Natural killer cell (primary cell): ENCODE data around the gene SMARCE1. TPM values are rescaled to one million over a fixed set of nuclear protein-coding genes. Genes with fewer than 3 reads are reported as not detected.

Experiments
- ATAC-seq, 3 donors: fragments of 150-1000 bp in 2 of 3; fragments of 200-7000 bp in 1 of 3; cut with Tn5 transposase; 1 replicate in 1 of 3; 2 replicates in 2 of 3; pipeline ENCODE4 v1.10.0; 2021; ENCODE audit warnings: mild to moderate bottlenecking in 2 of 3, moderate library complexity in 2 of 3
- DNase-seq, 2 donors: peaks; one replicate each; pipeline versions ENCODE4 v3.0.0 to v3.0.0-alpha.2; 2013 to 2021; ENCODE audit warnings: mixed read lengths in 1 of 2
- H3K27ac ChIP-seq: one replicate; pipeline ENCODE4 v1.5.1; 2013; ENCODE audit warnings: mild to moderate bottlenecking, low read length
- H3K27me3 ChIP-seq: one replicate; pipeline ENCODE4 v1.6.1; 2013; ENCODE audit warnings: low read length; ENCODE audit not compliant: control insufficient read depth, insufficient read depth
- H3K36me3 ChIP-seq: one replicate; pipeline ENCODE4 v1.6.1; 2013; ENCODE audit warnings: low read length; ENCODE audit not compliant: control insufficient read depth, insufficient read depth
- H3K4me1 ChIP-seq: one replicate; pipeline ENCODE4 v1.6.1; 2013; ENCODE audit warnings: low read length; ENCODE audit not compliant: control insufficient read depth, insufficient read depth
- H3K4me3 ChIP-seq: one replicate; pipeline ENCODE4 v1.5.1; 2013; ENCODE audit warnings: low read length
- H3K9me3 ChIP-seq: one replicate; pipeline ENCODE4 v1.6.1; 2013; ENCODE audit warnings: low read length; ENCODE audit not compliant: control insufficient read depth, insufficient read depth
- H3K27ac Mint-ChIP-seq, 2 donors: one replicate each; pipeline ENCODE4 v1.8.0; 2022; ENCODE audit warnings: mild to moderate bottlenecking in 2 of 2, mixed read lengths in 2 of 2, moderate library complexity in 1 of 2
- H3K27me3 Mint-ChIP-seq, 2 donors: one replicate each; pipeline ENCODE4 v1.8.0; 2022; ENCODE audit warnings: low read depth in 2 of 2, mixed read lengths in 2 of 2
- H3K36me3 Mint-ChIP-seq: one replicate; pipeline ENCODE4 v1.8.0; 2022; ENCODE audit warnings: mixed read lengths
- H3K4me1 Mint-ChIP-seq, 2 donors: one replicate each; pipeline ENCODE4 v1.8.0; 2022; ENCODE audit warnings: mixed read lengths in 2 of 2
- H3K4me3 Mint-ChIP-seq: one replicate; pipeline ENCODE4 v1.8.0; 2022; ENCODE audit warnings: mild to moderate bottlenecking, moderate library complexity, mixed read lengths
- H3K9me3 Mint-ChIP-seq, 2 donors: one replicate each; pipeline ENCODE4 v1.8.0; 2022; ENCODE audit warnings: mixed read lengths in 2 of 2
- CTCF ChIP-seq: fragments of 200-600 bp; IDR thresholded peaks from one replicate; pipeline ENCODE4 v1.8.0; 2022; ENCODE audit warnings: antibody characterized with exemption
- WGBS: methylation state at CpG from one replicate; pipeline ENCODE4 v1.1.7; 2013; ENCODE audit warnings: missing lambda C conversion rate; ENCODE audit not compliant: insufficient coverage; 5-methylcytosine and 5-hydroxymethylcytosine counted together
- intact Hi-C: fragments of 100-400 bp; cut with micrococcal nuclease; formaldehyde crosslinking; loops from one replicate; pipeline ENCODE4 v1.14.2; 2022
- total RNA-seq, 4 donors: library from RNA; stranded (reverse); fragments of 120-200 nt in 1 of 4; gene quantifications; one replicate each; pipeline versions ENCODE4 v1.2.3 to v1.2.4, GENCODE V29; 2013 to 2022

The SMARCE1 gene
- total RNA-seq, result 100 to 1,000 TPM in 2 of 3 donors, 10 to 100 TPM in 1; 87.8 to 102 (median 101) TPM
- 121 TPM for total RNA-seq (2013)

- Mint-ChIP-seq H3K27ac (peak within 1 kb of the TSS; percentile 99), H3K4me1 (peaks cover 38 to 50% of the 10 kb centered on the region in 2 donors), H3K9me3 (no peaks in the 10 kb centered on the region), H3K36me3 (peaks cover 11% of the 10 kb centered on the region), H3K27me3 (no peaks in the 10 kb centered on the region), H3K4me3 (peak within 1 kb of the TSS; percentile 98)
- intact Hi-C loops, result loop anchor here (5.0 kb wide), 2 partner anchors 41 to 86 kb away; no protein-coding TSS in a partner anchor
- under 1% methylated on average over 64 of the region's 64 CpGs for WGBS
- H3K36me3 ChIP-seq, result peaks cover 26% of the 10 kb centered on the region
- peak within 1 kb of the TSS; percentile 87 for H3K4me3 ChIP-seq
- no peaks in the 10 kb centered on the region for H3K9me3 ChIP-seq
- H3K4me1 ChIP-seq, result peaks cover 19% of the 10 kb centered on the region
- H3K27ac ChIP-seq, result peak within 1 kb of the TSS; percentile 97
- TF ChIP-seq CTCF, result no peak
- ATAC-seq, result peak; percentile 71 to 87 (median 85)
- peak; percentile 79 to 85 for DNase-seq
- no peaks in the 10 kb centered on the region for H3K27me3 ChIP-seq
Observed at GRCh38 chr17:40647624-40648383, at the start of gene SMARCE1. TSS of gene SMARCE1 (minus strand) at chr17:40647818. CDS start at chr17:40645802, 2,016 bp downstream.

- Histone ChIP-seq H3K4me3 (no peak overlapping the region), H3K27me3 (no peaks in the 10 kb centered on the region), H3K36me3 (no peaks in the 10 kb centered on the region), H3K9me3 (no peaks in the 10 kb centered on the region), H3K27ac (no peak overlapping the region), H3K4me1 (no peaks in the 10 kb centered on the region)
- Mint-ChIP-seq H3K27ac (no peak overlapping the region), H3K4me1 (no peaks in the 10 kb centered on the region), H3K27me3 (peaks cover 27 to 65% of the 10 kb centered on the region in 2 donors), H3K9me3 (no peaks in the 10 kb centered on the region), H3K36me3 (no peaks in the 10 kb centered on the region), H3K4me3 (no peak overlapping the region)
- DNase-seq, result no peak
- intact Hi-C loops, result no loop called here
- ATAC-seq, result no peak
- WGBS, result 78% methylated on average over 7 of the region's 7 CpGs
- no peak for TF ChIP-seq CTCF
Observed at GRCh38 chr17:40697297-40697696, 49.7 kb upstream of the SMARCE1 start.

- WGBS, result 14% methylated on average over 2 of the region's 3 CpGs
- H3K27ac ChIP-seq, result no peak overlapping the region
- H3K4me3 ChIP-seq, result no peak overlapping the region
- Mint-ChIP-seq H3K27ac (no peak overlapping the region), H3K4me3 (no peak overlapping the region), H3K4me1 (no peaks in the 10 kb centered on the region), H3K36me3 (no peaks in the 10 kb centered on the region), H3K9me3 (no peaks in the 10 kb centered on the region), H3K27me3 (peaks cover 31 to 71% of the 10 kb centered on the region in 2 donors)
- H3K9me3 ChIP-seq, result no peaks in the 10 kb centered on the region
- TF ChIP-seq CTCF, result no peak
- no peaks in the 10 kb centered on the region for H3K27me3 ChIP-seq
- intact Hi-C loops, result no loop called here
- H3K36me3 ChIP-seq, result no peaks in the 10 kb centered on the region
- no peak for ATAC-seq
- no peak for DNase-seq
- no peaks in the 10 kb centered on the region for H3K4me1 ChIP-seq
Observed at GRCh38 chr17:40696651-40697072, 49.0 kb upstream of the SMARCE1 start.
